ENCODE results near the gene TUBA4A.

DNA sequence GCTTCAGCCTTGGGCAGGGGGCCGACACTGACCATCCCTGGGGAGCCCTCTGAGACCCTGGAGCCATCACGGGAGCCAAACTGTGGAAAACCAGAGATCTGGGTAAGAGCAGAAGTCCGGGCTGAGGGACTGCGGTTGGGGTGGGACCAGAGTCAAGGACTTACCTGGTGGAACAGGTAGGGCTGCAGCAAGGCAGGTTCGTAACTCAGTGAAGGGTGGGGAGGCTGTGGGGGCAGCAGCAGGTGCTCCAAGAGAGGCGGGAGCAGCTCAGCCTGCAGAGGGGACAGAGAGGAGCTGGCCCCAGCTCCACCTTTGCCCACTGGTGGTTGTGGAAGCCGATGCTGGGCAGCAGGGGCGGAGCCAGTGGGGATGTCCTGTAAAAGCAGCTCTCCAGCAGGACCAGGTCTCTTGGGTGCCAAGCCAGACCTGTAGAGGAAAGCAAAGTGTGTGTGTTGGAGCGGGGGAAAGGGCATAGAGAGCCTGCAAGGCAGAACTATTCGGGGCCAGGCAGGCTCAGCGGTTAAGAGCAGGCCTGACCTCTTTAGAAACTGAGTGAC is 48.8 kb upstream of the TUBA4A start:
- TF ChIP-seq, protein P1, sequence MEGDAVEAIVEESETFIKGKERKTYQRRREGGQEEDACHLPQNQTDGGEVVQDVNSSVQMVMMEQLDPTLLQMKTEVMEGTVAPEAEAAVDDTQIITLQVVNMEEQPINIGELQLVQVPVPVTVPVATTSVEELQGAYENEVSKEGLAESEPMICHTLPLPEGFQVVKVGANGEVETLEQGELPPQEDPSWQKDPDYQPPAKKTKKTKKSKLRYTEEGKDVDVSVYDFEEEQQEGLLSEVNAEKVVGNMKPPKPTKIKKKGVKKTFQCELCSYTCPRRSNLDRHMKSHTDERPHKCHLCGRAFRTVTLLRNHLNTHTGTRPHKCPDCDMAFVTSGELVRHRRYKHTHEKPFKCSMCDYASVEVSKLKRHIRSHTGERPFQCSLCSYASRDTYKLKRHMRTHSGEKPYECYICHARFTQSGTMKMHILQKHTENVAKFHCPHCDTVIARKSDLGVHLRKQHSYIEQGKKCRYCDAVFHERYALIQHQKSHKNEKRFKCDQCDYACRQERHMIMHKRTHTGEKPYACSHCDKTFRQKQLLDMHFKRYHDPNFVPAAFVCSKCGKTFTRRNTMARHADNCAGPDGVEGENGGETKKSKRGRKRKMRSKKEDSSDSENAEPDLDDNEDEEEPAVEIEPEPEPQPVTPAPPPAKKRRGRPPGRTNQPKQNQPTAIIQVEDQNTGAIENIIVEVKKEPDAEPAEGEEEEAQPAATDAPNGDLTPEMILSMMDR (IDR thresholded peaks at IDR 0.05; ENCODE audit: low read depth, low read length), result no peak
- no peak for TF ChIP-seq POLR2A (IDR thresholded peaks at IDR 0.05; ENCODE audit: extremely low read depth, insufficient read length)

Measured in NB4 (cell line).